ENCODE results near the gene COL23A1. TPM values are rescaled to one million over a fixed set of nuclear protein-coding genes. Genes with fewer than 3 reads are reported as not detected.

The COL23A1 gene
- total RNA-seq, 1 experiment from 2014 or later = not detected

DNA sequence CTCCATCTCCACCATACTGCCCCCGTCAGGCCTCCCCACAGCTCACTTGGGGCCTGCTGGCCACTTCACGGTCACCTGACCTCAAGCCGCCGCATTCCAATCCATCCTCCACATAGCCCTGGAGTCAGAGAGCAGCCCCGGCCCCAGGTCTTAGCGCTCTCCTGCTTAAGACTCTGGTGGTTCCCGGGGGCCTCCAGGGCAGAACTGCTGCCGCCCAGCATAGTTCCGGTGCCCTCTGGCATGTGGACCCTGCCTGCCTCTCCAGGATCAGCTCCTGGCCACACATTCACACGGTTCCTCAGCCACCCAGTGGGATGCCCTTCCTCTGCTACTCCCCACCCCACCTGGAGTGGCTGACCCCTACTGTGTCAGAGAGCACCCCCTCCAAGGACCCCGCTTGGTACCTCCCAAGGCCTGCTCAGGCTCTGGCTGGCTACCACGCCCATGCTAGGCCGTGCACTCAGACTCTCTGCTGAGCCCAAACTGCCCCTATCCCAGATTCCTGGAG lies 366.3 kb downstream of the COL23A1 start:
- POLR2A ChIA-PET (ENCODE audit: unreplicated experiment) = no interaction called here
- H3K4me2 ChIP-seq (ENCODE audit: low read length) = no peak overlapping the region
- no peak overlapping the region for H2AFZ ChIP-seq (ENCODE audit: low read length)
- H3K9me2 ChIP-seq (replicated peaks; ENCODE audit: low read length) = no peaks in the 10 kb centered on the region
- no peaks in the 10 kb centered on the region for H3K27me3 ChIP-seq (ENCODE audit: low read length)
- H3K9ac ChIP-seq (ENCODE audit: low read length) = no peak overlapping the region
- no peaks in the 10 kb centered on the region for H3F3A ChIP-seq (ENCODE audit: low read length, unreplicated experiment)
- BruUV-seq (replicated peaks) = no TSS peak
- H3K36me3 ChIP-seq (ENCODE audit: low read depth, low read length) = peaks cover 28% of the 10 kb centered on the region
- intact Hi-C loops (cut with micrococcal nuclease) = no loop called here
- H3K9me3 ChIP-seq (ENCODE audit: low read length) = no peaks in the 10 kb centered on the region
- CTCF ChIA-PET = no interaction called here
- no peaks in the 10 kb centered on the region for H3K79me2 ChIP-seq (ENCODE audit: low read length)
- H3K4me3 ChIP-seq (ENCODE audit: low read length) = no peak overlapping the region
- no peak overlapping the region for H3K27ac ChIP-seq (ENCODE audit: low read length)
- H3K4me1 ChIP-seq (ENCODE audit: insufficient read depth, low read length) = no peaks in the 10 kb centered on the region
- DNase-seq (no peak), ATAC-seq (no peak)
- H4K20me1 ChIP-seq (ENCODE audit: low read length) = no peaks in the 10 kb centered on the region
- TF ChIP-seq EZH2phosphoT487 (IDR thresholded peaks at IDR 0.05; ENCODE audit: borderline replicate concordance, low read length) = no peak
- TF ChIP-seq, protein P1, sequence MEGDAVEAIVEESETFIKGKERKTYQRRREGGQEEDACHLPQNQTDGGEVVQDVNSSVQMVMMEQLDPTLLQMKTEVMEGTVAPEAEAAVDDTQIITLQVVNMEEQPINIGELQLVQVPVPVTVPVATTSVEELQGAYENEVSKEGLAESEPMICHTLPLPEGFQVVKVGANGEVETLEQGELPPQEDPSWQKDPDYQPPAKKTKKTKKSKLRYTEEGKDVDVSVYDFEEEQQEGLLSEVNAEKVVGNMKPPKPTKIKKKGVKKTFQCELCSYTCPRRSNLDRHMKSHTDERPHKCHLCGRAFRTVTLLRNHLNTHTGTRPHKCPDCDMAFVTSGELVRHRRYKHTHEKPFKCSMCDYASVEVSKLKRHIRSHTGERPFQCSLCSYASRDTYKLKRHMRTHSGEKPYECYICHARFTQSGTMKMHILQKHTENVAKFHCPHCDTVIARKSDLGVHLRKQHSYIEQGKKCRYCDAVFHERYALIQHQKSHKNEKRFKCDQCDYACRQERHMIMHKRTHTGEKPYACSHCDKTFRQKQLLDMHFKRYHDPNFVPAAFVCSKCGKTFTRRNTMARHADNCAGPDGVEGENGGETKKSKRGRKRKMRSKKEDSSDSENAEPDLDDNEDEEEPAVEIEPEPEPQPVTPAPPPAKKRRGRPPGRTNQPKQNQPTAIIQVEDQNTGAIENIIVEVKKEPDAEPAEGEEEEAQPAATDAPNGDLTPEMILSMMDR (conservative IDR thresholded peaks at IDR 0.05; ENCODE audit: low read depth, low read length) = no peak
- TF ChIP-seq EZH2 (IDR thresholded peaks at IDR 0.05; ENCODE audit: low read length, unreplicated experiment) = no peak

DNA sequence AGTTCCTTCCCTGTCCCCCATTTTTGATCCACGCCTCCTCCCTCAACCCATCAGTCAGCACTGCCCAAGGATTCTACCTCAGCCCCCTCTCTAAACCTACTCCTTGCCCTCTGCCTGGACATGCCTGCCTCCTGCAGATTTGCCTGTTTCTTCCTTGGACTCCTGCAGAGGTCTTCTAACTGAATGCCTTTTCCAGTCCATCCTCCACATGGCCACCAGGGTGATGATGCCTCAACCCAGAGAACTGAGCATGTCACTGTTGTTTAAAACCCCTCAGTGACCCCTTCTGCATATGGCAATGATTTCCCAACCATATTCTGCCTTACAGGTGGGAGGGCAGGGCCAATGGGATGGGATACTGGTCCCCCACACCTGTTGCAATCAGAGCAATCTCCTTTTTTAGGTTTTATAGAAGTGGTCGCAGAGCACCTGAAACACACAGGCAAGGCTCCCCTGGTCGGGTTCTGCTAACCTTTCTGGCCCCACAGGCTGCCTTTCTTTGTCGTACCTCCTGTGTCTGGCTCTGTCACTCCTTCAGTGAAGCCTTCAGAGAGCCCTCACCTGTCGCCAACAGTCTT lies 366.9 kb downstream of the COL23A1 start:
- Histone ChIP-seq H2AFZ (ENCODE audit: low read length) (no peak overlapping the region), H3K4me2 (ENCODE audit: low read length) (no peak overlapping the region), H3K9me3 (ENCODE audit: low read length) (no peaks in the 10 kb centered on the region), H3K27me3 (ENCODE audit: low read length) (no peaks in the 10 kb centered on the region), H3K36me3 (ENCODE audit: low read depth, low read length) (peaks cover 23% of the 10 kb centered on the region), H4K20me1 (ENCODE audit: low read length) (no peaks in the 10 kb centered on the region), H3K4me1 (ENCODE audit: insufficient read depth, low read length) (no peaks in the 10 kb centered on the region), H3K9me2 (replicated peaks; ENCODE audit: low read length) (no peaks in the 10 kb centered on the region), H3K9ac (ENCODE audit: low read length) (no peak overlapping the region), H3K79me2 (ENCODE audit: low read length) (no peaks in the 10 kb centered on the region), H3K4me3 (ENCODE audit: low read length) (no peak overlapping the region), H3F3A (ENCODE audit: low read length, unreplicated experiment) (no peaks in the 10 kb centered on the region), H3K27ac (ENCODE audit: low read length) (no peak overlapping the region)
- intact Hi-C loops (cut with micrococcal nuclease) = no loop called here
- BruUV-seq (replicated peaks) = no TSS peak
- ChIA-PET POLR2A (ENCODE audit: unreplicated experiment) (no interaction called here), CTCF (no interaction called here)
- no peak for TF ChIP-seq EZH2phosphoT487 (IDR thresholded peaks at IDR 0.05; ENCODE audit: borderline replicate concordance, low read length)
- TF ChIP-seq, protein P1 (conservative IDR thresholded peaks at IDR 0.05; ENCODE audit: low read depth, low read length) = no peak
- no peak for TF ChIP-seq EZH2 (IDR thresholded peaks at IDR 0.05; ENCODE audit: low read length, unreplicated experiment)
- DNase-seq (no peak), ATAC-seq (peak; percentile 27)

DNA sequence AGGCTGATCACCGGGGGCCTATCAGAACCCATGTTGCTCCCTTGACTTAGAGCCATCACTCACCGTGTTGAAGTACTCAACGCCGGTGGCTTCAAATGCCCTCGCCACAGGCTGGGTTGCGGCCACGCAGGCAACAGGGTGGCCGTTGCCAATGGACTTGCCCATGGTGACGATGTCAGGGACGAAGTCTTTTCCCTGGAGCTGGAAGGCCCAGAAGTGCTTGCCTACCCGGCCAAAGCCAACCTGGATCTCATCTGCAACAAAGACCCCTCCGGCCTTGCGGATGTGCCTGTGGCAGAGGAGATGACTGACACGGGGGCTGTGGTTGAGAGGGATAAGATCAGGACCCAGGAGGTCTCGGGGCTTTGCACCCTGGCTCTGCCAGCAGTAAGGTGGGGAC lies 367.9 kb downstream of the COL23A1 start:
- Histone ChIP-seq H3K36me3 (ENCODE audit: low read depth, low read length) (peaks cover 14% of the 10 kb centered on the region; the same call in 1 of the 2 replicates), H4K20me1 (ENCODE audit: low read length) (no peaks in the 10 kb centered on the region), H3K27ac (ENCODE audit: low read length) (no peak overlapping the region), H3F3A (ENCODE audit: low read length, unreplicated experiment) (no peaks in the 10 kb centered on the region), H2AFZ (ENCODE audit: low read length) (no peak overlapping the region), H3K9me3 (ENCODE audit: low read length) (no peaks in the 10 kb centered on the region), H3K4me1 (ENCODE audit: insufficient read depth, low read length) (no peaks in the 10 kb centered on the region), H3K9ac (ENCODE audit: low read length) (no peak overlapping the region), H3K27me3 (ENCODE audit: low read length) (no peaks in the 10 kb centered on the region), H3K9me2 (replicated peaks; ENCODE audit: low read length) (no peaks in the 10 kb centered on the region), H3K4me3 (ENCODE audit: low read length) (no peak overlapping the region), H3K4me2 (ENCODE audit: low read length) (no peak overlapping the region), H3K79me2 (ENCODE audit: low read length) (no peaks in the 10 kb centered on the region)
- ChIA-PET CTCF (no interaction called here), POLR2A (ENCODE audit: unreplicated experiment) (no interaction called here)
- no TSS peak for BruUV-seq (replicated peaks)
- ATAC-seq (no peak), DNase-seq (no peak)
- intact Hi-C loops (cut with micrococcal nuclease) = no loop called here
- no peak for TF ChIP-seq EZH2 (IDR thresholded peaks at IDR 0.05; ENCODE audit: low read length, unreplicated experiment)

All from PC-3 (cell line).